ENCODE data around the gene KLF8. TPM values are rescaled to one million over a fixed set of nuclear protein-coding genes. Genes with fewer than 3 reads are reported as not detected.

The KLF8 gene
- total RNA-seq, 6 experiments from 2014 or later, result 0.44 to 0.61 (median 0.52) TPM

DNA sequence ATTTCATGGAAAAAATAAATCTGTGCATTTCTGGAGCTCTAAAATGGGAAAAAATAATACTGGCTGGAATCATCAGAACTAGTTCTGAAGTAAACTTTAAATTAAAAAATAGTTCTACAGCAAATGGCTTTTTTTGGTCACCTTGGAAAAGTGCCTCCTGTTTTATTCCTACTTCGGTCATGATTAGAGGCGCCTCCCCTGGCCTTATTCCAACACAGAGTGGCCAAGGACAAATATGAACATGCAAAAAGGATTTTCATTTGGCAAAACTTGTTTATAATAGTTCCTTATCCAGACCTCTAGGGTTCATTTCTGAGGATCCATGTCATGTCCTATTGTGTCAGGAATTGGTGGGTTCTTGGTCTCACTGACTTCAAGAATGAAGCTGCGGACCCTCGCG, 11.1 kb upstream of the KLF8 start:
- WGBS (ENCODE audit: insufficient coverage, low coverage, low lambda C conversion rate, missing lambda C conversion rate), result 68% methylated on average over 5 of the region's 5 CpGs
- Histone ChIP-seq H3K4me1 (no peaks in the 10 kb centered on the region), H3K27ac (no peak overlapping the region), H3K4me3 (no peak overlapping the region), H3K9me3 (no peaks in the 10 kb centered on the region), H3K36me3 (no peaks in the 10 kb centered on the region), H3K27me3 (no peaks in the 10 kb centered on the region)
- intact Hi-C loops (cut with DNase I), result no loop called here
- TF ChIP-seq, protein P1, sequence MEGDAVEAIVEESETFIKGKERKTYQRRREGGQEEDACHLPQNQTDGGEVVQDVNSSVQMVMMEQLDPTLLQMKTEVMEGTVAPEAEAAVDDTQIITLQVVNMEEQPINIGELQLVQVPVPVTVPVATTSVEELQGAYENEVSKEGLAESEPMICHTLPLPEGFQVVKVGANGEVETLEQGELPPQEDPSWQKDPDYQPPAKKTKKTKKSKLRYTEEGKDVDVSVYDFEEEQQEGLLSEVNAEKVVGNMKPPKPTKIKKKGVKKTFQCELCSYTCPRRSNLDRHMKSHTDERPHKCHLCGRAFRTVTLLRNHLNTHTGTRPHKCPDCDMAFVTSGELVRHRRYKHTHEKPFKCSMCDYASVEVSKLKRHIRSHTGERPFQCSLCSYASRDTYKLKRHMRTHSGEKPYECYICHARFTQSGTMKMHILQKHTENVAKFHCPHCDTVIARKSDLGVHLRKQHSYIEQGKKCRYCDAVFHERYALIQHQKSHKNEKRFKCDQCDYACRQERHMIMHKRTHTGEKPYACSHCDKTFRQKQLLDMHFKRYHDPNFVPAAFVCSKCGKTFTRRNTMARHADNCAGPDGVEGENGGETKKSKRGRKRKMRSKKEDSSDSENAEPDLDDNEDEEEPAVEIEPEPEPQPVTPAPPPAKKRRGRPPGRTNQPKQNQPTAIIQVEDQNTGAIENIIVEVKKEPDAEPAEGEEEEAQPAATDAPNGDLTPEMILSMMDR (IDR thresholded peaks at IDR 0.05), result no peak
- TF ChIP-seq POLR2A (IDR thresholded peaks at IDR 0.05), result no peak
- DNase-seq (no peak), ATAC-seq (no peak)

DNA sequence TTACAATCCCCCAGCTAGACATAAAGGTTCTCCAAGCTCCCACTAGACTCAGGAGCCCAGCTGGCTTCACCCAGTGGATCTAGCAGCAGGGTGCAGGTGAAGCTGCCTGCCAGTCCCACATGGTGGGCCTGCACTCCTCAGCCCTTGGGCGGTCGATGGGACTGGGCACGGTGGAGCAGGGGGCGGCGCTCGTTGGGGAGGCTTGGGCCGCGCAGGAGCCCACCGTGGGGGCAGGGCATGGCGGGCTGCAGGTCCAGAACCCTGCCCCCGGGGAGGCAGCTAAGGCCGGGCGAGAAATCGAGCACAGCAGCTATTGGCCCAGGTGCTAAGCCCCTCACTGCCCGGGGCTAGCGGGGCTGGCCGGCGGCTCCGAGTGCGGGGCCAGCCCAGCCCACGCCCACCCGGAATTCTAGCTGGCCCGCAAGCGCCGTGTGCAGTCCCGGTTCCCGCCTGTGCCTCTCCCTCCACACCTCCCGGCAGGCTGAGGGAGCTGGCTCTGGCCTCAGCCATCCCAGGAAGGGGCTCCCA, 9.6 kb upstream of the KLF8 start:
- Histone ChIP-seq H3K36me3 (no peaks in the 10 kb centered on the region), H3K27me3 (no peaks in the 10 kb centered on the region), H3K4me3 (no peak overlapping the region), H3K27ac (no peak overlapping the region), H3K9me3 (no peaks in the 10 kb centered on the region), H3K4me1 (no peaks in the 10 kb centered on the region)
- intact Hi-C loops (cut with DNase I), result no loop called here
- TF ChIP-seq POLR2A (IDR thresholded peaks at IDR 0.05), result no peak
- TF ChIP-seq, protein P1 (IDR thresholded peaks at IDR 0.05), result no peak
- no peak for DNase-seq
- ATAC-seq, result no peak
- no CpG with 5 or more reads among the region's 28 CpGs for WGBS (ENCODE audit: insufficient coverage, low coverage, low lambda C conversion rate, missing lambda C conversion rate)

DNA sequence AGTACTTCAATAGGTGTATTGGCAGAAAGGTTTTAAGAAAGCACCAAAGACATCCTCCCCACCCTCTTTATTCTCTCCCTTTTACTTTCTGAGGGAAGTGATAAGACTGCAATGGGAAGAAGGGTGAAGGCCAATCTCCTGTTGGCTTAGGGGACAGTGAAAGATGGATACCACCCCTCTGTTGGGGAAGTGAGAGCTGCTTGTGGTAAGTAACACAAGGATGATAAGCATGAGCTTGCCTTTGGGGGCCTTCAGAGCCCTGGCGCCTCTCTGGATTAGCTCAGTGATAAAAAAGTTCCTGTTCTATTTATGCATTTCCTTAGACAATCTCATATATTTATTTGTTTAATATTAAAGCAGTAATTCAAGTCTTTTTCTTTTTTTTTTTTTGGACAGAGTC, 5.2 kb upstream of the KLF8 start:
- H3K9me3 ChIP-seq, result no peaks in the 10 kb centered on the region
- no peak overlapping the region for H3K27ac ChIP-seq
- ATAC-seq, result peak; percentile 37 to 75 (median 46)
- no peaks in the 10 kb centered on the region for H3K27me3 ChIP-seq
- TF ChIP-seq, protein P1 (IDR thresholded peaks at IDR 0.05), result no peak
- TF ChIP-seq POLR2A (IDR thresholded peaks at IDR 0.05), result no peak
- H3K4me1 ChIP-seq, result no peaks in the 10 kb centered on the region
- WGBS (ENCODE audit: insufficient coverage, low coverage, low lambda C conversion rate, missing lambda C conversion rate), result 33% methylated on average over 1 of the region's 1 CpG
- intact Hi-C loops (cut with DNase I), result no loop called here
- DNase-seq, result no peak
- H3K4me3 ChIP-seq, result no peak overlapping the region
- no peaks in the 10 kb centered on the region for H3K36me3 ChIP-seq

DNA sequence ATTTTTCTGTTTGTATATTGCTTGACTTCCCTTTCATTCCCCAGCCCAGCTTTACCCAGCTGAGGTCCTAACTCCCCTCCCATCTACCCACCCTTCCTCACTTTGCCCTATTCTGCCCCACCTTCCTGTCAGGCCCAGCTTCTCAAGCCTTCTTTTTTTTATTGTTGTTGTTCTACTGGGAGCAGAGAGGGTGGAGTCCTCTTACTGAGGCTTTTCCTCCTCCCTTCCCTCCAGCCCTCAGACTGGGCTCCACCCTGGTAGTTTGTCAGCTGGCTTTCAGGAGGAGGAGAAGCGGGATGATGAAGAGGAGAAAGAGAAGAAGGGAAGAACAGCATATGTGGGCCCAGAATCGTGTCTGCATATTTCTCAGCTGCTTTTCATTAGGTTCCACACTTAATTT, 3.2 kb upstream of the KLF8 start:
- 25% methylated on average over 1 of the region's 2 CpGs for WGBS (ENCODE audit: insufficient coverage, low coverage, low lambda C conversion rate, missing lambda C conversion rate)
- H3K27me3 ChIP-seq, result no peaks in the 10 kb centered on the region
- no peaks in the 10 kb centered on the region for H3K9me3 ChIP-seq
- DNase-seq (no peak), ATAC-seq (no peak)
- no peaks in the 10 kb centered on the region for H3K36me3 ChIP-seq
- TF ChIP-seq POLR2A (IDR thresholded peaks at IDR 0.05), result no peak
- TF ChIP-seq, protein P1 (IDR thresholded peaks at IDR 0.05), result no peak
- intact Hi-C loops (cut with DNase I), result no loop called here
- no peak overlapping the region for H3K27ac ChIP-seq
- no peaks in the 10 kb centered on the region for H3K4me1 ChIP-seq
- H3K4me3 ChIP-seq, result no peak overlapping the region

Measured in right lobe of liver (tissue), 6 donors.